Right lobe of liver (tissue), 6 donors: ENCODE measurements around the gene MRPL2. TPM values are rescaled to one million over a fixed set of nuclear protein-coding genes. Genes with fewer than 3 reads are reported as not detected.

Experiments
- ATAC-seq, 4 donors: fragments of 200-7000 bp; cut with Tn5 transposase; one replicate each; pipeline ENCODE4 v1.9.1; 2020; ENCODE audit warnings: mild to moderate bottlenecking in 4 of 4, moderate library complexity in 4 of 4
- DNase-seq, 3 donors: peaks; one replicate each; pipeline ENCODE4 v3.0.0-alpha.2; 2020
- H3K27ac ChIP-seq, 3 donors: fragments of 200-600 bp; one replicate each; pipeline ENCODE4 v1.8.0; 2022
- H3K27me3 ChIP-seq, 2 donors: fragments of 200-600 bp; one replicate each; pipeline ENCODE4 v1.8.0; 2022
- H3K36me3 ChIP-seq, 4 donors: fragments of 200-600 bp; sonication (generic) in 1 of 4; one replicate each; pipeline versions ENCODE4 v1.5.1 to v1.8.0; 2017 to 2022; ENCODE audit warnings: control low read depth in 1 of 4
- H3K4me1 ChIP-seq, 4 donors: fragments of 200-600 bp; sonication (generic) in 1 of 4; one replicate each; pipeline versions ENCODE4 v1.5.1 to v1.8.0; 2017 to 2022; ENCODE audit warnings: control low read depth in 1 of 4
- H3K4me3 ChIP-seq, 3 donors: fragments of 200-600 bp; one replicate each; pipeline ENCODE4 v1.8.0; 2022
- H3K9me3 ChIP-seq, 4 donors: fragments of 200-600 bp; sonication (generic) in 1 of 4; one replicate each; pipeline versions ENCODE4 v1.5.1 to v1.8.0; 2017 to 2022; ENCODE audit warnings: control low read depth in 1 of 4
- CTCF ChIP-seq, 4 donors: fragments of 200-600 bp in 3 of 4; fragments of 450-650 bp in 1 of 4; IDR thresholded peaks; one replicate each; pipeline versions ENCODE4 v1.5.1 to v1.8.0; 2016 to 2022; ENCODE audit warnings: antibody characterized with exemption in 4 of 4, mild to moderate bottlenecking in 2 of 4
- POLR2A ChIP-seq: fragments of 450-650 bp; IDR thresholded peaks from one replicate; pipeline ENCODE4 v1.6.1; 2017; ENCODE audit warnings: antibody characterized with exemption, mild to moderate bottlenecking
- WGBS: methylation state at CpG from one replicate; pipeline ENCODE4 v1.1.6; 2018; ENCODE audit warnings: low coverage, low lambda C conversion rate; ENCODE audit not compliant: insufficient coverage; ENCODE audit errors: missing lambda C conversion rate; 5-methylcytosine and 5-hydroxymethylcytosine counted together
- intact Hi-C, 2 donors: fragments of 100-400 bp; cut with DNase I; formaldehyde crosslinking; loops; one replicate each; pipeline versions ENCODE4 v1.11.2 to v1.14.1; 2022
- long read RNA-seq: library from polyadenylated mRNA; unstranded; transcript quantifications from one replicate; pipeline ENCODE4 v2.0.0, GENCODE V29; 2019
- total RNA-seq, 6 experiments: library from RNA; depleted of rRNA in 2 of 6; stranded (reverse); fragments of >200 nt in 2 of 6; fragmentation: NEBNext Ultra II Directional in 3 of 6; extraction: Animal tissue kit (Norgen Biotek cat#: 25700) in 3 of 6; gene quantifications; one replicate each; pipeline versions ENCODE4 v1.1.0 to v1.2.4, GENCODE V29; 2016 to 2023
- donor health status: DM: no; HTN: yes; CAD: no.
- donor health status: DM: no; HTN: no; CAD: no.
- donor health status: DM: no; HTN: no; CAD: no.
- donor health status: DM: no; HTN: yes; CAD: no.
- donor health status: DM: no; HTN: yes; CAD: no.

The MRPL2 gene
- 10 to 100 TPM; 41.6 to 63.1 (median 60.4) TPM for total RNA-seq
- long read RNA-seq, partial matches to known transcripts, result 1 of 3 reads
- long read RNA-seq, other reads (novel, unspliced or antisense), result 0 of 3 reads

- TF ChIP-seq POLR2A, result peak; percentile 73
- TF ChIP-seq CTCF (IDR thresholded peaks at IDR 0.05), result no peak
- Histone ChIP-seq H3K4me3 (peak within 1 kb of the TSS; percentile 77 to 98 (median 88)), H3K36me3 (peaks cover 0 to 27% (median 9%) of the 10 kb centered on the region in 4 donors), H3K27me3 (no peaks in the 10 kb centered on the region), H3K4me1 (peaks cover 0 to 26% (median 9%) of the 10 kb centered on the region in 4 donors), H3K9me3 (no peaks in the 10 kb centered on the region), H3K27ac (peak within 1 kb of the TSS; percentile 89 to 96 (median 89))
- peak; percentile 86 to 90 (median 87) for ATAC-seq
- DNase-seq, result peak; percentile 97 to 99 (median 99)
- intact Hi-C loops, result no loop called here
- 0% methylated on average over 36 of the region's 64 CpGs for WGBS
These were observed at the start of gene MRPL2, which contains the start of gene KLC4 for GRCh38 chr6:43059168-43060033. Gene MRPL2 (minus strand): TSS chr6:43059434. CDS start chr6:43059381, 53 bp downstream. Gene KLC4 (plus strand): TSS chr6:43059631. CDS start chr6:43061336, 1,705 bp downstream.

- ATAC-seq (no peak), DNase-seq (peak in 1 of 3 donors; percentile 15)
- no peak overlapping the region for H3K27ac ChIP-seq
- TF ChIP-seq POLR2A, result no peak
- no peak for TF ChIP-seq CTCF (IDR thresholded peaks at IDR 0.05)
- intact Hi-C loops, result no loop called here
- WGBS, result 84% methylated on average over 9 of the region's 12 CpGs
- no peak overlapping the region for H3K4me3 ChIP-seq
- H3K27me3 ChIP-seq, result no peaks in the 10 kb centered on the region
- no peaks in the 10 kb centered on the region for H3K4me1 ChIP-seq
- H3K36me3 ChIP-seq, result no peaks in the 10 kb centered on the region
- no peaks in the 10 kb centered on the region for H3K9me3 ChIP-seq
These were observed 48.3 kb upstream of the MRPL2 start for GRCh38 chr6:43107344-43108062.

- DNase-seq (peak in 1 of 3 donors; percentile 10), ATAC-seq (no peak)
- Histone ChIP-seq H3K27me3 (no peaks in the 10 kb centered on the region), H3K4me3 (no peak overlapping the region), H3K9me3 (no peaks in the 10 kb centered on the region), H3K27ac (no peak overlapping the region), H3K4me1 (no peaks in the 10 kb centered on the region), H3K36me3 (no peaks in the 10 kb centered on the region)
- intact Hi-C loops, result no loop called here
- 71% methylated on average over 1 of the region's 9 CpGs for WGBS
- TF ChIP-seq CTCF (IDR thresholded peaks at IDR 0.05), result no peak
- no peak for TF ChIP-seq POLR2A
These were observed 46.4 kb upstream of the MRPL2 start for GRCh38 chr6:43105538-43106222.

GRCh38 chr6:43103253-43103876 lies 44.1 kb upstream of the MRPL2 start:
- H3K27me3 ChIP-seq, result no peaks in the 10 kb centered on the region
- H3K4me3 ChIP-seq, result no peak overlapping the region
- H3K4me1 ChIP-seq, result no peaks in the 10 kb centered on the region
- no peak for TF ChIP-seq CTCF (IDR thresholded peaks at IDR 0.05)
- no peaks in the 10 kb centered on the region for H3K9me3 ChIP-seq
- DNase-seq (peak in 1 of 3 donors; percentile 7), ATAC-seq (no peak)
- WGBS, result 42% methylated on average over 1 of the region's 2 CpGs
- no peak overlapping the region for H3K27ac ChIP-seq
- intact Hi-C loops, result no loop called here
- H3K36me3 ChIP-seq, result no peaks in the 10 kb centered on the region
